Right hindlimb (tissue), 1 donor: ENCODE measurements around the gene DSCAML1.

Source experiments
- DNase-seq: peaks from one replicate; pipeline ENCODE4 v3.0.0-alpha.2; 2018

The DSCAML1 gene

DNA sequence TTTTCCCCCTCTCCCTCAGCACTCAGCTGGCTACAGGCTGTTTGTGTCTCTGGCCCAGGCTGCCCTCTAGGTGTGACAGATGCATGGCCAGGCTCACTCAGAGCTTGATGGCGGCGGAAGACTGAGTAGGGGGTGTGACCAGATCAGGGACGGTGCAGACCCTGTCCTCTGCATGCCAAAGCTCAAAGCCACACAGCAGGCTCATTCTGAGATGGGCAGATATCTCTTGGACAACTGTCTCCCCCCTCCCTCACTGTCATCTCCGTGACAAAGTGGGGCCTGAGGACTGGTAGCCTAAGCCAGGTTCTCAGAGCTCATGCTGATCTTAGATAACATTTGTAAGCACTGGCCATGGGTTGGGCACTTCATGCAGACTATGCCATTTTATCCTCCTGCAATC is 231.3 kb downstream of the DSCAML1 start:
- no peak for DNase-seq

DNA sequence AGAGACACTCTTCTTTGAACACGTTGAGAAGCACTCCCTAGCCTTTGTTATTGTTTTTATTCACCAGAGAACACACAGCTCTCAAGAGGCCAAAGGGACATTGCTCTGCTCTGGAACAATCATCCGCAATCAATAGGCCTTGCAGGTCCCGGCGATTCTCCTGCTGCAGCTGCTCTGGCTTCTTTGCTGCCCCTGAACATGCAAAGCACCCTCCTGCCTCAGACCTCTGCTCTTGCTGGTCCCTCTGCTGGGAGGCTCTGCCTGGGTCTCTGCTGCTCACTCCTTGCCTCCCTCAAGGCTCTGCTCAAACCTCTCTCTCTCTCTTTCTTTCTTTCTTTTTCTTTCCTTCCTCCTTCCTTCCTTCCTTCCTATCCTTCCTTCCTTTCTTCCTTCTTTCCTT is 232.7 kb downstream of the DSCAML1 start:
- no peak for DNase-seq

DNA sequence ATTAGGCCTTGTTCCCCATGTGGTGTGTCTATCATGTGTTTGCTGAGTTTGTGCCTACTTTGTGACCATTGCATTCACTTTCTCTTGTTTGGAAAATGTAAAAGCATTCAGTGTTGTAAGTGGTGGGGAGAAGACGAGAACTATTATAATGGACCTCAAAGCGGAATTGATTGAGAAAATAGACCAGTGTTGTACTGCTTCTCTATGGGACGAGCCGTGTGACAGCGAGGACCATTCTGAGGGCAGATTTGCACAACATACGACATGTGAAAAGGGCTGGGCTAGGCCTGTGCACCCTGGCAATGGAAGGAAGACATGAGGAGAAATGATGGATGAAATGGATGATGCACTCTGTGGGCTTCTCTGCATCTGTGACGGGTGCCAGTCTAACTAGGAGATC is 233.5 kb downstream of the DSCAML1 start:
- DNase-seq, result no peak

DNA sequence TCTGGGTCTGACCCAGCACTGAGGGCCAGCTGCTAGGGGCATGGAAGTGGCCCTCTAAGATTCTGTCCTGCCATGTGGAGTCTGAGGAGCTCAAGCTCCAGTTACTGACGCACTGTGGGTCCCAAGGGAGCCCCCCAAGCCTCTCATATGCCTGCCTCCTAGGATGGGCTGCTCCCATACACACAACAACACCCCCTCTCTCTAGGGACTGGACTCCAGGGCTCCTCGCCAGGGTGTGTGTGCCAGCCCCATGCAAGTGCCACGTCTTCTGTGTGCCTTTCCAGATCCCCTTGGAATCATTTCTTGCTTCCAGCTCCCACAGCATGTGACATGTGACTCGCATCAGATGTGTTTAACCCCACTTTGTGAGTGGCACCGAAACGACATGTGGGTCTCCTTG is 234.9 kb downstream of the DSCAML1 start:
- DNase-seq, result no peak

DNA sequence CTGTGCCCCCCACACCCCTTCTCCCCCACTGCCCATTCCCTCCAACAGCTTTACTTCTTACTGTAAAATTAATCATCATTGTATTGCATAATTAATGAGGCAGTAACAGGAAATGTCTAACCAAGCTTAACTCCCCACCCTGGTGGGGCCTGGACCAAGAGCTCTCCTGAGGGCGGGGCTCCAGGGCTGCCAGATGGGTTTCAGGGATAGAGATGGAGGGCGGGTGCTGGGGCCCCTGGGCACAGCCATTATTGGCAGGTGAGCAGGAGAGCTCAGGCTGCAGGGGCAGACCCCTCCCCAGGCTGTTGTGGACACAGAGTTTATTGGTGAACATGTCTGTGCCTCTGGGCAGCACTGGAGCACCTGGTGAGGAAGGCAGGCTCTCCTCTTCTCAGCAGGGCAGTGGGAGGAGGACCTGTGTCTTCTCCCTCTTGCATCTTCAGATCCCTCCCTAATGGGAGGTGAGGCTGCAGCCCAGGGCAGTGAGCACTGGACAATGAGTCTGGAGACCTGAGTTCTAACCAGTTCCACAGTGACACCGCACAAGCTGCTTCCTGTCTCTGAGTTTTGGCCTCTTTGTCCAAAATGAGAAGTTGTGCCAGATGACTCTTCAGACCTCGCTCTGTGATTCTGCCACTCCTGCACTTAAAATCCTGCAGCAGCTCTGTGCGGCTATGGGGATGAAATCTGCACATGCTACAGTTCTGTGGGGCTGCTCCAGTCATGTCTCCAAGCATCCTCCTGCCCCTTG is 236.1 kb downstream of the DSCAML1 start:
- no peak for DNase-seq

DNA sequence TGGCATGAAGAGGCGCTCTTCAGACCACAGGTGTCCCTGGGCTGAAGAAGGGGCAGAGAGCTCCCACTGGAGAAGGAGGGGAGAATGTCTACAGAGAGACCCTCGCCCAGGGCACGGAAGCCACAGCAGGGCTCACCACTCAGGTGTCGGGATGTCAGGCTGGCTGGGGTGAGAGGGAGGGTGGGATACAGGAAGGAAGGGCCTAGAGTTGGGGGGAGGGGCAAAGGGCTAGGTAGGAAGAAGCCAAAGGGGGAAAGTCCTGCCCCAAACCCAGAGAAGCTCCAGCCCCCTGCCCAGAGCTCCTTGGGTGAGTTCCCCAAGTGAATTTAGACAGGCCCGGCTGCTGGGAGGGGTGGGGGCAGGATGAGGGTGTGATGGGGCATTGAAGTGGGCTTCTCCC is 237.3 kb downstream of the DSCAML1 start:
- no peak for DNase-seq

DNA sequence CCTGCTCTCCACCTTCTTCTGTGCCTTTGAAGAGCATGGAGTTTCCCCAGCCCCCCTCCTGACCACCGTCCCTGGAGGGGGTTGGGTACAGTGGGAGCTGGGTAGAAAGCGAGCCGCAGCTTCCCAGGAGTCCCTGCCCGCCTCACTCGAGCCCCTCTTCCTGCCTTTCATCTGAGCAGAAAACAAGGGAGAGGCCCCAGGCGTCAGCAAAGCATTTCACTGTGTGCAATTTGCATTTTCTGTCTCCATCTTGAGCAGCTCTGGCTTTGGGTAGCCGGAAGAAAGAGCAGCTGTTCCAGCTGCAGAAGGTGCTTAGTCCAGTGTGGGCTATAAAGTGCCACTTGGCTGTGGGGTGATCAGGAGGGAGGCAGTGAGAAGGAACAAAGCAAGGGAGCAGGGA is 239.7 kb downstream of the DSCAML1 start:
- no peak for DNase-seq

DNA sequence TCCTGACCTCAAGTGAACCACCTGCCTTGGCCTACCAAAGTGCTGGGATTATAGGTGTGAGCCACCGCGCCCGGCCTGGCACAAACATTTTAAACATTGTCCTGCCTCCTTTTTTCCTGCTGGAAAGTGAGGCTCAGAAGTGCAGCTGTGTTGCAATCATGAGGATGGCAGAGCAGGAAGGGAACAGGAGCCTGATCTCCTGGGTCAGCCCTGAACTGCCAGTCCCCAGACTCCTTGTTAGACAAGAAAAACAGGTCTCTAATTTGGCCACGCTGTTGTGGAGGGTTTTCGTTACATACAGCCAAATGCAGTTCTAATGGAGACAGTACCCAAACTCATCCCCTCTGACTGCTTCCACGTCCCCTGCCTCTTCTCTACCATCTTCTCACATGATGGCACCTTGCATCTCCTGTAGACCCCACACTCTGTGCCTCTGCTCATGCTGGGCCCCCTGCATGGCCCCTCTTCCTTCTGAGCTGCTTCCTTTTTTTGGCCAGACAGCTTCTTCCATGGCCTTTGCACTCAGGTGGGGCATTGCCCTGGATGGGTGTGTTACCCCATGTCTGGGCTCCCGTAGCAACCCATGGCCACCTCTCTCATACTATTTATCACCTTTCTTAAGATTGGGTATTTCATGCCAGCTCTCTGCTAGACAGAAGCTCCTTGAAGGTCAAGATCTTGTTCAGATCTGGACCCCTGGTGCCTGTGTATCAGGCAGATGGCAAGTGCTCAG is 242.2 kb downstream of the DSCAML1 start:
- DNase-seq, result no peak

DNA sequence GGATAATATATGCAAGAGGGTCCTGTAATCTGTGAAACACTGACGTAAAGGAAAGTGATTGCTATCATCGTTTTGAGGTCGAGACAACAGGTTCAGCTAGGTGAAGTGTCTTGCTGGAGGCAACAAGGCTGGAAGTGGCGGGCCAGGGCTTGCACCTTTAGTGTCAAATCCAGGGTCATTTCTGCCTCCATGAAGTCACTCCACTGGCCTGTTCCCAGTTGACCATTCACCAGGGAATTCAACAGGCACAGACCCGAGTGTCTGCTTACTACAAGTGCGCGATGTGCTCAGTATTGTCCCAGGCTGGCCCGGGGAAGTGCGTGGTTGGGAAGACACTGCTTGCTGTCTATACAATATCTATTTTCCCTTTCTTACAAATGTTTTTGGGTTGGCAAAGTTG is 244.4 kb downstream of the DSCAML1 start:
- DNase-seq, result no peak

DNA sequence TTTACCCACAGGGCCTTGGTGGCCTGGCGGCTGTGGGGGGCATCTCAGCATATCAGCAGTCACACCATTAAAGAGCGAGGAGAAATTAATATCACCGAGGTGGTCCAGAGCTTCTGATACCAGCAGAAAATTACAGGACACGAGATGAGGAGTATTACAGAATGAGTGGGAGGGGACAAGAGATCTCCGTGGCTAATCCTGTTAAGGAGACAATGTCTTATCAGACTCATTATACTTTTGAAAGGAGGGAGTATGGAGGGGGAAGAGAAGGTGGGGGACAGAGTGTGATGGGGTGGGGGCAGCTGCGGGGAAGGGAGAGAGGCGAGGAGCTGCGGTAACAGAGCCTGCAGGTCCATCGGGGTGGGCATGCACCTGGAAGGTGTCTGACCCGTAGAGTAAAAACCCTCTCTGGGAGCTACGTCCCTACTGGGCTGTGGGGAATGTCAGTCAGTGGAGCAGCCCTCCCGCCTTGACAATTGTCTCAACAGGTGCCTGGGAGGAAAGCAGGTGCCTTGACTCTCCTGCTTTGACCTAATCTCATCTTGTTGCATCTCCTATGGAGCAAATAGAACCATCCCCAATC is 245.2 kb downstream of the DSCAML1 start:
- no peak for DNase-seq

DNA sequence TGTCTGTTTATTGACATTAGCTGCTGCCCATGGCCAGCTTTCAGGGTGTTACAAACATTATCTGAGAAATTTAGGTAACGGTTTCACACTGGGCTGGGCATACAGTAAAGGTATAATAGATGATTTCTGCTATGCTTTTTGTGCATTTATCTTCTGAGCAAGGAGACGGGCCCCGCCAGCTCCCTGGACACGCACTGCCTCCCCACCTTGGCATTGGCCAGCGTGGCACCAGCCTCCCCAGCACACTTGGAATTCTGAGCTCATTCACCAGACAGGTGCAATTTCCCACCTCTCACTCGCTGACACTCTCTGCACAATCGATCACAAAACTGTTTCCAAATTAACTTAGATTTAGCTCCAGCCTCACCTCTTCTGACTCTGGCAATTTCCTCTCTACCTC is 246.6 kb downstream of the DSCAML1 start:
- DNase-seq, result no peak

DNA sequence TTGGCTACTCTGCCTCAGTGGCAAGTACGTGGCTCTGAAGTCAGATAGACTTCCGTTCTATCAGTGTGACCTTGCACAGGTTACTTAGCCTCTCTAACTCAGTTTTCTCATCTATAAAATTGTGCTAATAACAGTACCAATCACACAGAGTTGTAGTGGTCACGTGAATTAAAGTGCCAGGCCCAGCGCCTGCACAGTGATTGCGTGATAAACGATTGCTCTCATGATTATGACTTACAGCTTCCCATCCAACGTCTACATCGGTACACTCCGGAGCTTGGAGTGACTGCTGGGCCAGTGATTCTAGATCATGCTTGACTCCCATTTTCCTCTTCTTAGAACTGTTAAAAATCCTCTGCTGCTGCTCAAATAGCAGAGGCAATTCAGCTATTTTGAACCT is 247.6 kb downstream of the DSCAML1 start:
- no peak for DNase-seq

DNA sequence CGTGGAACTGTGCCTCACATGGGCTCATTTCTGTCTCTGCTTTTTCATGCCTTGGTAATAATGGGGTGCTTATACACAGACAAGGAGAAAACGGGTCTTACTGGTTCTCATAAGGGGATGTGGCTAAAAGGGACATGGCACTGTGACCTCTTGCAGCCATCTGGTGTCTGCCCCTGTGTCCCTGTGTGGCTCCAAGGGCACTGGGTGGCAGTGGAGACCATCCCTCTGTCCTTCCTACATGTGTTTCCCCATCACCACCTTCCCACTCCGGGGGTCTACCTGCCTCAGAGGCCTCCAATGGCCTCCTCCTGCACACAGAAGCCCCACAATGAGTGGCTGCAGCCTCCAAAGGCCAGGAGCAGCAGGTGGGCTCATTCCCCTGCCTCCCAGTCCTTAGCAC is 248.1 kb downstream of the DSCAML1 start:
- DNase-seq, result no peak

DNA sequence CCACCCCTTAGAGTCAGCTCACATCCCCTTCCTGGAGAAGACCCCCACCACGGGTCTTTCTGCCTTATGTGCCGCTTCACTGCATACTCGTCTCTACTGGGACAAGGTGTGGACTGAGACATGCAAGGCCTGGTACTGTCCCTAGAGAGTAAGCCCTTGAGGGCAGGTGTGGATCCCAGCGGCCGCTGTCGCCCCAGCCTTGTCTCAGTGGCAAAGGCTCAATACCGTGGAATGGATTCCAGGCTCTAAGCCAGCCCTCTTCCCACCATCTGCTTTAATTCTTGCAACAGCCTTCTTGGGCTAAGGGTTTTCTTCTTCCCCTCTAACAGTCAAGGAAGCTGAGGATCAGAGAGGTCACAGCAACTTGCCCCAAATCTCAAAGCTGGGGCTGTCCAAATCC is 249.1 kb downstream of the DSCAML1 start:
- DNase-seq, result no peak

DNA sequence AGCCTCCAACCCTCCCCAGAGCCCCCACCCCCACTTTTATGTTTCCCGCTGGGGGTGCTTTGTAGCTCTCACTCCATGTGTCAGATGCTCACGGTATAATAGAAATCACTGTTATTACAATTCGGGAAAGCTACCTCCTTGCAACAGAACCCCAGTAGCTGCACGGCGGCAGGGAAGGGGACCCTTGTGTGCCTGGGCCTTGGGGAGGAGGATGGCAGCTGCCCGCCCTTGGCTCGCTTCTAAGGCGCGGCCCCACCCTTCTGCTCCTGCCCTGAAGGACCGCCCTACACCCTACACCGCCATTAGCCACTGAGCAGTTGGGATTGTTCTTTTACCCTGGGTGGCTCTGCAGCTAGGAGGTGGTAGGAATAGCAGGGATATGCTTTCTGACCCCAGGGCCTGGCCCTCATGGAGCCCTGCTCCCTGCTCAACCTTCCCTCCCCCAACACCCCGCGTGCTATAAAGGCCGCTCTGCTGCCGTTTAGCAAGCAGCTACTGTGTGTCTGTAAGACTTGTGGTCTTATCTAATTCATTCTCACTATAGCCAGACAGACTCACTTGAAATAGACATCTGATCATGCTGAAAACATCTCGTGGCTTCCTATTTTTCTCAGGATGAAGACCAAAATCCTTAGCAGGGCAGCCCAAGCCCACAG is 249.7 kb downstream of the DSCAML1 start:
- no peak for DNase-seq

DNA sequence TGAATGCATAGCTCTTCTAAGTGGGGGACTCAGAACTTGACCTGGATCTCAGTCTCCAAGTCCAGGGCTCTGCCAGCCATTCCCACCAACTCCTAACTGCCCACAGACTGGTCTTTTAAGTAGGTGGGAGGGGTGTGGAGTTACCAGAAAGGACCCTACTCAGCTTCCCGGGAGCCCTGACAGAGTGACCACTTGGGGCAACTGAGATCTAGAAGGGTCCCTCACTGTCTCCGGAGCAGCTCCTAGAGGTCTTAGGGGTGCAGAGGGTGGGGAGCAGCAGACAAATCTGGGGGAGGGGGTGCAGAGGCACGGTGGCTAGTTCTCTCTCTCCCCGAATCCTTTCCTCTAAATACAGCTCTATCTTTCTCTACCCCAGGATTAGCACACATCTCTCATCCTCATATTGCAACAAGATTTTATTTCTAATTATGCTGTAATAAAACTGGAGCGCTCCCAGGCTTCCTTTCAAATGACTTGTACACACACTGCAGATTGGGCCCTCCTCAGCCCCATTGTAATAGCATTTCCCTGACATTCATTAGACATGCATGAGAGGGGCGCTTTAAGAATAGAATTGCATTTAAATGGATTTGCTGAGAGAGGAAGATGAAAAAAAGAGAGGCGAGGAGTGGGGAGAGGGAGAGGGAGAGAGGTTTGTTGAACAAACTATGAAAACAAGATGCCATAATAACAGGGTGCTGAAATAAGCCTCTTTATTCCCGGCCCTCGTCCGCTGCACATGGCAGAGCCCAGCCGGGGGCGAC is 250.4 kb downstream of the DSCAML1 start:
- no peak for DNase-seq

DNA sequence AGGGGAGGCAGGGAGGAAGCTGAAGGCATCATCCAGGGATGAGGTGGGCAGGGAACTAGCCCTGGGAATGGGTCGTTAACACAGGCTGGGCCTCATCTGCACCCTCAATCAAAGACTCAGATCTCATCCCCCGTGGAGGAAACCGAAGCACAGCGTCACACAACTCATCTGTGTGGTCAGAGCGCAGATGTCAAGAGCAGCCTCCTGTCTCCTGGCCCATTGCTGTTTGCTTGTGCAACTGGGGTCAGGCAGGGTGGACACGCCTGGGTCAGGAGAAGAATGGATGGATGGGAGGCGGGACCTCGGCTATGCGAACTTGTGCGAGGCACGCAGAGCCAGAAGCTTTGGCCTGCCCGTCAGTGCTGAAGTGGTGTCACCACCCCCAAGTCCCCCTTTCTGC is 251.3 kb downstream of the DSCAML1 start:
- DNase-seq, result no peak

DNA sequence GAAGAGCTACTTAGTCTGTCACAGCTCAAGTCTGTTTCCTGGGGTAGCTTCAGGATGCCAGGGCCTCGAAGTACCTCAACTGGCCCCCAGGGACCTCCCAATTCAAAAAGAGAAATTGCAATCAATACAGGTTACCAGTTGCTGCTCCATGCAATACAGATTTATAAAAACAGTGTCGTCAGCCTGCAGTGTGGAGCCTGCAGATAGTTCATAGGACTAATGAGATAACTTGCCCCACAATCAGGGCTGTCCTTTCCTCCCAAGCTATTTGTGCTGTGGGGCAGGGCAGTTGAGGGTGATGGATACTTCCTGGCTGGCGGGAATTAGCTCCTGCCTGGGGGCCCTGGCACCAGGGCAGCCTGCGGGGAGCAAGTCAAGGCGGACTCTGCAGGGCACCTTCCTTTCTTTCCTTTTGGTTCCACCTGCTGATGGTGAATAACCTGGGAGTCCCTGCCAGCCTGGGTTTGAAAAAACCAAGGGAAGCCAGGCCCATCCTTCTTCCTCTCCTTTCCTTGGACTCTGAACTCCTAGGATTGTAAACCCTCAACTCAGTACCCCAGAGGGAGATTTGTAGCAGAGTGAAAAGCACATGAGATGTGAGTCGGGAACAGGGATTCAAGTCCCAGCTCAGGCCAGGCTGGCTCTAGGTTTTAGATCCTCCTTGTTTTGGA is 252.8 kb downstream of the DSCAML1 start:
- DNase-seq, result no peak

DNA sequence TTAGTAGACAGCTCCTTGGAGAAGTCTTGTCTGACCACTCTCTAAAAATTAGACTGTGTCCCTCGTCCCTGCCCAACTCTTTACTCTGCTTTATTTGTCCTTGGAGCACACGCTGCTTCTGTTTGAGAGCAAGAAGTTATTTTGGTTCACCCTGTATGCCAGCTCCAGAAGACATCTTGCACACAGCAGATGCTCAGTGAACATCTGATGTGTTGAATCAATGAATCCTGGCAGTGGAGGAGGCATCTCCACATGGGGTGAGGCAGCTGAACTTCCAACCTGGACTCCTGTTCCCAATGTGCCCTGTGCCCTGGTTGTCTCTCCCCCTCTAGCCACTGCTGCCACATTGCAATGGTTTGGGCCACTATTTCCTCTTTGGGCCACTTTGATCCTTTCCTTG is 255.8 kb downstream of the DSCAML1 start:
- DNase-seq, result no peak

DNA sequence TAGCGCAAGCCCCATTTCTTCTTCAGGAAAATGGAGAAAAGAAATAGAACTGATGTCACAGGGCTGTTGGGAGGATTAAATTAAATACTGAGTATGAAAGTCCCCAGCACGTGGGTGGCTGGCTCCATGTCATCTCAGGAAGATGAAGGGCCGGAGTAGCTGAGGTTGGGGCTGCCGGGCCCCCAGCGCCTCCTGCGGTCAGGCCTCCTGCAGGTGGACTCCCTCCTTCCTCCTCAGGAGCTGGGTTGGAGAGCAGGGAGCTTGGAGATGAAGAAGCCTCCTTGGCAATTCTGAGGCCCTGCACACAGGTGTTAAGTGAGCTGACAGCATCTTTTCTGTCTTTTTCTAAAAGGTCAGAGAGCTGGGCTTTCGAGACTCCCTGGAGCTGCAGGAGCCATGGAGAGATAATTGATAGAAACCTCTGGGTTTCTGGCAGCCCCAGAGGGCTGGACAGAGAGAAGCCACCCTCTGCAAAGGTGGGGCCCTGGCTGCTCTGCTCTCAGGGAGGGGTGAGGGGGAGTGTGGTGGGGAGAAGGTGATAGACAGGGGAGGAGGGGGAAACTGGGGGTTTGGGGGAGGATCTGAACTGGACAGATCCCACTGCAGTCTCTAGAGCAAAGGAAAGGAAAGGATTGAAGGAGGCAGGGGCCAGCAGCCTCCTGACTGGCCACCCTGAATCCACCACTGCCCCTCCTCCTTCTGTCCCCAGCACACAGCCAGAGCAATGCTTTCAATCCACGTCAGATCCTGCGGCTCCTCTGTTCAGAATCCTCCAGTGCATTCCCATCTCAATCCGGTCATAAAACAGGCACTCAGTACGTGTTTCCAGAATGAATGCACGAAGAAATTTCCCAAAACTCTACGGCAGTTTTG is 258.5 kb downstream of the DSCAML1 start:
- peak; percentile 76 for DNase-seq

DNA sequence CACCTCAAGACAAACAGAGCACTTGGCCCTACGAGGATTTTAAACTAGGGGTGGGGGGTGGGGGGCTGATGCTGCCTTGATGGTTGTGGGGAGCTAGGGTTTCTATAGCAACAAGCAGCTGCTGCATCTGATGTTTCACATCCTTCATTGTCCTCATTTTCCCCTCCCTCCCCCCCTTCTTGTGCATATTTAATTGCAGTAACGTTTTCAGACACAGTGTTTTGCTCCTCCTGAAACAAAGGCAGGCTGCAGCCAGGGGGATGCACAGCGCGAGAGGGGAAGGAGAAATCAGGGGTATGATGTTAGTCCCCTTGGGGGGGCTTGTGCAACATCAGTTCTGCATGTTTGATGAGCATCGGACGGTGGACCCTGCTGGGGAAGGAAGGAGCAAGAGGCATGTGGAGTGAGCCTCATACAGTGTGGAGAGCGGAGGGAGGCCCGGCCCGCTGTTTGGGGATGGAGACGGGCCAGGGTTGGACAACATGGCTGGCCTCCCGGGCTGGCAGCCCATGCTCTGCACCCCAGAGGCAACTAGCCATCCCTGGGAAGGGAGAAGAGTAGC is 261.1 kb downstream of the DSCAML1 start:
- no peak for DNase-seq
